Activated CD4-positive, alpha-beta T cell treated with anti-CD3 and anti-CD28 coated beads, Interleukin-2, amount 10 ng/mL, durations not matched to agents 24 days and 14 days (primary cell): ENCODE measurements around the gene RPS6KA2. TPM values are rescaled to one million over a fixed set of nuclear protein-coding genes. Genes with fewer than 3 reads are reported as not detected.
"Not testable (repeated sequence)": the region's sequence is repeated elsewhere in the genome, so short reads cannot be mapped to it uniquely, and the experiment has no call there.

Source experiments
- DNase-seq: peaks from one replicate; pipeline ENCODE4 v3.0.0; 2022
- H3K27ac Mint-ChIP-seq: one replicate; pipeline ENCODE4 v1.8.0; 2022; ENCODE audit warnings: mild to moderate bottlenecking, mixed read lengths
- H3K27me3 Mint-ChIP-seq: one replicate; pipeline ENCODE4 v1.8.0; 2022; ENCODE audit warnings: mixed read lengths
- H3K36me3 Mint-ChIP-seq: one replicate; pipeline ENCODE4 v1.8.0; 2022; ENCODE audit warnings: low read depth, mild to moderate bottlenecking, mixed read lengths
- H3K4me1 Mint-ChIP-seq: one replicate; pipeline ENCODE4 v1.8.0; 2021; ENCODE audit warnings: mixed read lengths
- H3K4me3 Mint-ChIP-seq: one replicate; pipeline ENCODE4 v1.8.0; 2022; ENCODE audit warnings: mild to moderate bottlenecking, moderate library complexity, mixed read lengths
- H3K9me3 Mint-ChIP-seq: one replicate; pipeline ENCODE4 v1.8.0; 2021; ENCODE audit warnings: mixed read lengths
- intact Hi-C: fragments of 100-400 bp; cut with micrococcal nuclease; formaldehyde crosslinking; loops from one replicate; pipeline ENCODE4 v1.15.1; 2023
- total RNA-seq: library from RNA; stranded (reverse); gene quantifications from 2 replicates; pipeline ENCODE4 v1.2.3, GENCODE V29; 2022

The RPS6KA2 gene
- total RNA-seq, 1 donor from 2014 or later = 2.8 TPM

DNA sequence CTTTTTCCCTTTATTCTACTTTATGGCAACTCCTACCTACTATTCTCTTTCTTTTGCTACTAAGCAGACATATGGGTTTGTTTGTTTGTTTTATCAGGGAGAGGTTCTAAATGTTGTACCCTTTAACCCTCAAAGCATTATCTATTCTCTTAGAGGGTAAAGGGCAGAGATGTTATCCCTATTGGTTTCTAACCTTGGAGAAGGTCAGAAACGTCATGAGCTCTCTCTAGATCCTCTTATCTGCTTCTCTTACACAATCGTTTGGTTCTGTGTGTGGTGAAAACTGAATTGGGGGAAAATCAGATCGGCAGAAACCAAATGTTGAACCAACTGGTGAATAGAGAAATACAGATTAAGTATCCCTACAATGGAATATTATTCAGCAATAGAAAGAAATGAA is 237.9 kb downstream of the RPS6KA2 start:
- DNase-seq = no peak
- intact Hi-C loops = no loop called here
- Mint-ChIP-seq H3K4me3 (no peak overlapping the region), H3K27ac (no peak overlapping the region), H3K9me3 (no peaks in the 10 kb centered on the region), H3K36me3 (no peaks in the 10 kb centered on the region), H3K27me3 (peaks cover 23% of the 10 kb centered on the region), H3K4me1 (no peaks in the 10 kb centered on the region)

DNA sequence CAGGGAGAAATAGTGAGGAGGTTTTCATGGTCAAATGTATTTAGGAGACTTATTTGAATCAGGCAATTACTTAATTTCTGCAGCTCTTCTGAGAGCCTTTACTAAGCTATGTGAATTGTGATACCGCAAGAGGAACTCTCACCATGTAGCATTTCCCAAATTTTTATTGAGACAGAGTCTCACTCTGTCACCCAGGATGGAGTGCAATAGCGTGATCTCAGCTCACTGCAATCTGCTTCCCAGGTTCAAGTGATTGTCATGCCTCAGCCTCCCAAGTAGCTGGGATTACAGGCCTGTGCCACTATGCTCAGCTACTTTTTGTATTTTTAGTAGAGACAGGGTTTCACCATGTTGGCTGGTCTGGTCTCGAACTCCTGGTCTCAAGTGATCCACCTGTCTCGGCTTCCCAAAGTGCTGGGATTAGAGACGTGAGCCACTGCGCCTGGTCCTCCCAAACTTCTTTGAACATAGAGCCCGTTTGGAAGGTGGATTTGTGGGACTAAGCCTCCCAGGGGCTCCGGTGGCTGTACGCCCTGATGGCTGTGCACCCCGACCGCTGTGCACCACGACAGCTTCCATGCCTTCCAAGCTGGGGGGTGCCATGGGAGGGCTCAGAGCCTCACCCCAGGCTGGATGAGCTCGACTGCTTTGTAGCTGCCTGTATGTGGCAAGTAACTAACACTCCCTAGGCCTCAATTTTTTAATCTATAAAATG is 238.6 kb downstream of the RPS6KA2 start:
- Mint-ChIP-seq H3K27me3 (peaks cover 21% of the 10 kb centered on the region), H3K9me3 (no peaks in the 10 kb centered on the region), H3K4me3 (no peak overlapping the region), H3K27ac (no peak overlapping the region), H3K4me1 (peaks cover 5% of the 10 kb centered on the region), H3K36me3 (no peaks in the 10 kb centered on the region)
- intact Hi-C loops = no loop called here
- peak; percentile 47 for DNase-seq

- Mint-ChIP-seq H3K27me3 (peaks cover 19% of the 10 kb centered on the region), H3K36me3 (no peaks in the 10 kb centered on the region)
These were observed 239.3 kb downstream of the RPS6KA2 start for GRCh38 chr6:166387642-166388289.

GRCh38 chr6:166387098-166387497 is 240.0 kb downstream of the RPS6KA2 start:
- H3K4me3 Mint-ChIP-seq, H3K36me3 Mint-ChIP-seq, H3K9me3 Mint-ChIP-seq, intact Hi-C loops, DNase-seq, H3K4me1 Mint-ChIP-seq, H3K27ac Mint-ChIP-seq: not testable (repeated sequence)
- peaks cover 13% of the 10 kb centered on the region for H3K27me3 Mint-ChIP-seq

More at GRCh38 chr6:166387642-166388289, 239.3 kb downstream of the RPS6KA2 start:
- intact Hi-C loops = no loop called here
- Mint-ChIP-seq H3K9me3 (no peaks in the 10 kb centered on the region), H3K27ac (no peak overlapping the region), H3K4me1 (peaks cover 5% of the 10 kb centered on the region), H3K4me3 (no peak overlapping the region)
- peak; percentile 50 for DNase-seq

GRCh38 chr6:166386111-166386510 is 240.9 kb downstream of the RPS6KA2 start:
- H3K9me3 Mint-ChIP-seq = no peaks in the 10 kb centered on the region
- peak; percentile 50 for DNase-seq
- H3K36me3 Mint-ChIP-seq = no peaks in the 10 kb centered on the region
- H3K27ac Mint-ChIP-seq = no peak overlapping the region
- H3K27me3 Mint-ChIP-seq = peaks cover 13% of the 10 kb centered on the region
- intact Hi-C loops = no loop called here
- H3K4me3 Mint-ChIP-seq = no peak overlapping the region
- peaks cover 13% of the 10 kb centered on the region for H3K4me1 Mint-ChIP-seq

- intact Hi-C loops = loop anchor here (1.0 to 5.0 kb wide), 9 partner anchors 33 to 1443 kb away; partner anchors contain the start of genes AFDN, CEP43, PRR18 and RNASET2
- DNase-seq = peak; percentile 79
- Mint-ChIP-seq H3K4me1 (peaks cover 13% of the 10 kb centered on the region), H3K27ac (peak overlapping the region; percentile 75), H3K4me3 (peak overlapping the region; percentile 86)
- not testable (repeated sequence) for H3K27me3 Mint-ChIP-seq, H3K36me3 Mint-ChIP-seq, H3K9me3 Mint-ChIP-seq
These were observed 243.2 kb downstream of the RPS6KA2 start for GRCh38 chr6:166383802-166384363.

GRCh38 chr6:166382933-166383801 is 243.9 kb downstream of the RPS6KA2 start, which contains the start of gene MPC1:
TSS of gene MPC1 (minus strand) at chr6:166382940. CDS start at chr6:166382876, 64 bp downstream.
- H3K9me3 Mint-ChIP-seq = no peaks in the 10 kb centered on the region
- H3K27ac Mint-ChIP-seq = peak within 1 kb of the TSS; percentile 75
- peaks cover 5% of the 10 kb centered on the region for H3K27me3 Mint-ChIP-seq
- intact Hi-C loops = loop anchor here (1.0 to 5.0 kb wide), 9 partner anchors 34 to 1444 kb away; partner anchors contain the start of genes AFDN, CEP43, PRR18 and RNASET2
- peaks cover 13% of the 10 kb centered on the region for H3K4me1 Mint-ChIP-seq
- peak; percentile 99 for DNase-seq
- no peaks in the 10 kb centered on the region for H3K36me3 Mint-ChIP-seq
- H3K4me3 Mint-ChIP-seq = peak within 1 kb of the TSS; percentile 88

DNA sequence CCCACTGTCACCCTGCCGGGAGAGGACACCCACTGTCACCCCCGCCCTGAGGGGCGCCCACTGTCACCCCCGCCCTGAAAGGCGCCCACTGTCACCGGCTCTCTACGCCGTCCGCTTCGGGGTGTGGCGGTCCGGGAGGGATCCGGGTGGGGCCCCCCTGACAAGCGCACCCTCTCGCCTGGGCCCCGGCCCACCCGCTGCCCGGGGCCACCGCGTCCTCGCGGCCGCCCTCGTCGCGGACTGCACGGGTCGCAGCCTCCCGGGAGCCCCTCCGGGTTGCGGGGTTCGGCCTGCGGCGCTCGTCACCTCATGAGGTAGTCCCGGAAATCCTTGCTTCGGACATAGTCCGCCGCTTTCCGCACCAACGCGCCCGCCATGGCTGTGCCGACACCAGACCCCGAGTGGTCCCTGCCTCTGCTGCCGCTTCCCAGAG is 244.5 kb downstream of the RPS6KA2 start:
- Mint-ChIP-seq H3K4me3 (peak overlapping the region; percentile 88), H3K27me3 (peaks cover 2% of the 10 kb centered on the region), H3K36me3 (no peaks in the 10 kb centered on the region), H3K4me1 (peaks cover 13% of the 10 kb centered on the region), H3K27ac (peak overlapping the region; percentile 59), H3K9me3 (no peaks in the 10 kb centered on the region)
- no peak for DNase-seq
- intact Hi-C loops = loop anchor here (2.0 to 5.0 kb wide), 6 partner anchors 35 to 1445 kb away; partner anchors contain the start of genes AFDN, CEP43, PRR18 and RNASET2

DNA sequence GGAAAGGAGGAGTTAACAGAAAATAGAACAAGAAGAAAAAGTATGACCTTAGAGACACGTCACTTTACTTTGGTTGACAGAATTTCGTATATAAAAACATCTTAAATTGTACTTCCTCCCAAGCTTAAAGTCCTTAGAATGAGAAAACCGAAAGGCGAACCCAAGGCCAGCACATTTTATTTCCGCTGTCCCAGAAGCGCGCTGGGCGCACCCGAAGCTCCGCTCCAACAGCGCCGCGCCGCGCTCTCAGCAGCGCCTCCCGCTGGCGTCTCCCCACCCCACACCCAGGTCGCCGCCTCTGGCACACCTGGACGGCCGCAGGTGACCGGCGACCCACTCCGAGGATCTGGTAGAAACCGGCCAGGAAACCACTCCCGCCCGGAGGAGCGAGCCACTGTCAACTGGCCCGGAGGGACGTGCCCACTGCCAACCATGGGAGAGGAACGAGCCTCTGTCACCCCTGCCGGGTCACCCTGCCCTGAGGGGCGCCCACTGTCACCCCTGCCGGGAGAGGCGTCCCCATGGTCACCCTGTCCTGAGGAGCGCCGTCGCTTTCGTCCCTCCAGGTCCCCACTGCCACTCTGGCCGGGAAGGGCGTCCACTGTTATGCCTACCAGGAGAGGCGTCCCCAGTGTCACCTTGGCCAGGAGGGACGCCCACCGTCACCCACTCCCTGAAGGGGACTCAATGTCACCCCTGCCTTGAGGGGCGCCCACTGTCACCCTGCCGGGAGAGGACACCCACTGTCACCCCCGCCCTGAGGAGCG is 245.1 kb downstream of the RPS6KA2 start:
- no peaks in the 10 kb centered on the region for H3K9me3 Mint-ChIP-seq
- peaks cover 13% of the 10 kb centered on the region for H3K4me1 Mint-ChIP-seq
- no peaks in the 10 kb centered on the region for H3K36me3 Mint-ChIP-seq
- H3K27me3 Mint-ChIP-seq = no peaks in the 10 kb centered on the region
- peak overlapping the region; percentile 88 for H3K4me3 Mint-ChIP-seq
- peak; percentile 93 for DNase-seq
- intact Hi-C loops = loop anchor here (2.0 to 5.0 kb wide), 6 partner anchors 35 to 1445 kb away; partner anchors contain the start of genes AFDN, CEP43, PRR18 and RNASET2
- H3K27ac Mint-ChIP-seq = peak overlapping the region; percentile 59

- Mint-ChIP-seq H3K36me3 (no peaks in the 10 kb centered on the region), H3K9me3 (no peaks in the 10 kb centered on the region), H3K27ac (peak overlapping the region; percentile 59), H3K4me3 (peak overlapping the region; percentile 88), H3K4me1 (peaks cover 13% of the 10 kb centered on the region), H3K27me3 (no peaks in the 10 kb centered on the region)
- intact Hi-C loops = loop anchor here (5.0 kb wide), 3 partner anchors 36 to 1446 kb away; partner anchors contain the start of genes AFDN and RNASET2
- DNase-seq = no peak
These were observed 245.7 kb downstream of the RPS6KA2 start for GRCh38 chr6:166381381-166381732.

DNA sequence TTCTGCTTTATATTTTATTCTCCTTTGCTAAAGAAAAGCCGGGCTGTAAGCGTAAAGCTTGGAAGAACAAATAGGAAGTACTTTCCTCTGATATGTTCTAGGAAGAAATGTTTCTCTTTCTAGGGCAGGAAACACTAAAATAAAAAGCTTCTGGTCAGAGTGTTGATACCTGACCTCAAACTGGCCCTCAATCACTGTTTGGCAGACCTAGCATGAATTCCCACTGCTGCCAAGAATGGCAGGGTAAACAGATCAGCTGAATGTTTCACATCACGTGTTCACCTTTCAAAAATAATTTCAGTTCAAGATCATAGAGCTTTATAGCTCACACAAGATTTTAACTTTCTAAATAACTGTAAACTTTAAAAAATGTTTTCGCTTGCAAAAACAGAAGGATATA is 247.3 kb downstream of the RPS6KA2 start:
- Mint-ChIP-seq H3K27me3 (no peaks in the 10 kb centered on the region), H3K36me3 (no peaks in the 10 kb centered on the region), H3K27ac (no peak overlapping the region), H3K9me3 (no peaks in the 10 kb centered on the region), H3K4me1 (peaks cover 13% of the 10 kb centered on the region), H3K4me3 (no peak overlapping the region)
- no peak for DNase-seq
- intact Hi-C loops = loop anchor here (5.0 kb wide), 3 partner anchors 38 to 1448 kb away; partner anchors contain the start of genes AFDN and RNASET2

- H3K9me3 Mint-ChIP-seq = no peaks in the 10 kb centered on the region
- no peak for DNase-seq
- intact Hi-C loops = no loop called here
- H3K4me1 Mint-ChIP-seq = peaks cover 13% of the 10 kb centered on the region
- H3K27ac Mint-ChIP-seq = no peak overlapping the region
- H3K36me3 Mint-ChIP-seq = no peaks in the 10 kb centered on the region
- H3K27me3 Mint-ChIP-seq = no peaks in the 10 kb centered on the region
- H3K4me3 Mint-ChIP-seq = no peak overlapping the region
These were observed 247.9 kb downstream of the RPS6KA2 start for GRCh38 chr6:166379103-166379586.
